SHP77 treated with DMSO at 0.1 percent for 48 hours (cell line): ENCODE measurements around the gene FOXJ1.

Experiments
- DNase-seq: peaks from one replicate; lab custom pipeline; 2025; lab: John Stamatoyannopoulos, UW

The FOXJ1 gene

DNA sequence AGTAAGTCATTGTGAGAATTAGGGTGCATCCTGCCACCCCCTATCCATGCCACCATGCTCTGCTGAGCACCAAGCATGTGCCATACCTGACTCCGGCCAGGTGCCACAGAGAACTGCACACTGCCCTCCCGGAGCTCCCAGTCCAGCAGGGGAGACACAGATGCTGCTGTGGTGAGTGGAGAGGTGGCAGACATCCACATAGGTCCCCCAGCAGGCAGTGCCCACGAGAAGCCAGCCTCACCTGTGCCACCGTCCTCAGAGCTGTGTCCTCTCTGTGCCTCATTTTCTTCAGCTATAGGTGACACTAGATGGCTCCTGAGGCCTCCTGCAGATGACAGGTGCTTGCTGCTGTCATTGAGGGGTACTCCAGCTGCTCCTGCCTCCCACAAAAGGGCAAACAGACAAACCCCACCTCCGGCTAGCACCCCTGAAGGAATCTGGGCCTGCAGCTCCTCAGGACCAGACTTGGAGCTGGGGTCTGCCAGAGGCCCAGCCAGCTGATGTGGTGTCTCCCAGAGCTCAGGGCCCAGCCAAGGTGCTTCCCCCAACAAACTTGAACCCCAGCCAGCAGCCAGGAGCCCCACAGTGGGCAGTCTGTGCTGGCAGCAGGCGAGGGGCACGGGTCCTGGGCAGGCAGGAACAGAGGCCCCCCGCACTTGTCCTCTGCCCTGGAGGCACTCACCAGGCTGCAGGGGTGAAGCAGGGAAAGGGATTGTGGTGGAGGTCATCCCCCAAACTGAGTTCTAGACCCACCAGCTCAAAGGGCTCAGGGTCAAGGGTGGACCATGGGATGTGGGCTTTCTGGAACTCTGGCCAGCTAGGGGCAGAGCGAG lies 17.1 kb downstream of the FOXJ1 start:
- DNase-seq: no peak

DNA sequence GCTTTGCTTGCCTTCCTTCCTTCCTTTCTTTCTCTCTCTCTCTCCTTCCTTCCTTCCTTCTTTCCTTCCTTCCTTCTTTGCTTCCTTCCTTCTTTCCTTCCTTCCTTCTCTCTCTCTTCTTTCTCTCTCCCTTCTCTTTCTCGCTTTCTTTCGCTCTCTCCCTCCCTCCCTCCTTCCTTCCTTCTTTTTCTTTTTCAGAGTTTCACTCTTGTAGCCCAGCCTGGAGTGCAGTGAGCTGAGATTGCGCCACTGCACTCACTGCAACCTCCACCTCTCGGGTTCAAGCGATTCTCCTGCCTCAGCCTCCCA lies 17.9 kb downstream of the FOXJ1 start:
- DNase-seq: no peak

DNA sequence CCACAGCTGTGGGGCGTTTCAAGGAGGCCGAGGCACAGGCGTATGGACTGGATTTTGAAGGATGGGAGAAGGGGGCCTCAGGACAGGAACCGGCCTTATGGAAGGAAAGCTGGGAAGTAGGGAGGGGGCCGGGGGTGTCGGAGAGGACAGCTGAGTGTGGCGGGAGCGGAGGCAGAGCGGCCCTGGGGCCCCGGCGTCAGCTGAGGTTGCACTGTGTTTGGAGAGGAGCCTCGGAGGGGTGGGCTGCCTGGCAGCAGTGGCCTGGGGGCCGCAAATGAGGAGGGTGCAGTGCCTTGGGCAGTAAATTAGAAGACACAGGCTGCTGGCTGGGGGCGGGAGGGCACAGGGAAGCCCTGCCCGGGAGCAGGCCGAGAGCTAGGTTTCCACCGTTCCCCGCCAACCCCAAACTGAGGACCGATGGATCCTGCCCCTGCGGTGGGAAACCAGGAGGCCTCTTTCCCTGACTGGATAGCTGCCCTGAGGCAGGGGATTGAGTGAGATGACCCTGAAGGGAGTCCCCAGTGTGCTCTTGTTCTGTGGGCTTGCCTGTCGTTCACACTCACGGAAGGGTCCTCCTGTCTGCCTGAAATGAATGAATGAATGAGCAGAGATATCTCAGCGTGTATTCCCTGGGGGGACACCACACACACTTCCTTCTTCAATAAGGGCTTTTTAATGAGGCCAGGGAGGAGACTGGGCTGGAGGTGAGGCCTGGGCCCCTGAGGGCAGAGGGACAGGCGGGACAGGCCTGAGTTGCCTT lies 18.4 kb downstream of the FOXJ1 start:
- no peak for DNase-seq

DNA sequence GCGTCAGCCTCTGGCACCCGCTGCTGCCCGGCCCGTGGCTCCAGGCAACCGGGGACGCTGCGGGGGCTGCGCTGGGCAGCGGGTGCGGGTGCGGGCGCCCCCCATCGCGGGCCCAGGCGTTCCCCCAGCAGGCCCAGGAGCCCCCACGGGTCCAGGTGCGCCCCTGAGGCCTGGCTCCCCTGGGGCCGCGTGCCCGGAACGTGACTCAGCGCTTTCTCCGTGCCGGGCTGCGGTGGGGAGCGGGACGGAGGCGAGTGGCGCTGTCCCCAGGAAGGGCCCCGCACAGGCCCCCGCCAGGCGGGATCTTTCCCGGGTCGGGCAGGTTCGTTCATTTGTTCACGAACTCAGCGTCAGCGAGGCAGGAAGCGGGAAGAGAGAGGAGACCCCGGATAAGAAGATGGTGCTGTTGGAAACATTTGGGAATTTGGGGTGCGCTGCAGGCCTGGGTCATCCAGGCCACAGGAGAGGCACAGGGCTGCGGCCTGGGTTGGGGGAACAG lies 19.1 kb downstream of the FOXJ1 start:
- DNase-seq: no peak

DNA sequence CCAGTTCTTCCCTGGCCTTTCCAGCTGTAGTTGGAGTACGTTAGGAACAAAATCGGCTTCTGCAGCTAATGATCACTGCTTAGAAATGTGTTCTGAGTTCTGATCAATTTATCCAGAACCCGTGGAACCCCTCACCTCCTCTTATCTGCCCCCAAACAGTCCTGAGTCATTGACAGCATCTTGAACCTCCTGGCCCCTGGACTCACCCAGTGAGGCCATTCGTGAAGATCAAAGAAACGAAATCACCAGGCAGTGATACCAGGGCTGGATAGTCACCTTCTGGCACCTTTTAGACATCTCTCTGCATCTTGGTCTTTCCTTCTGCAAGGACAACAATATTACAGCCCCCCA lies 20.4 kb downstream of the FOXJ1 start:
- no peak for DNase-seq

DNA sequence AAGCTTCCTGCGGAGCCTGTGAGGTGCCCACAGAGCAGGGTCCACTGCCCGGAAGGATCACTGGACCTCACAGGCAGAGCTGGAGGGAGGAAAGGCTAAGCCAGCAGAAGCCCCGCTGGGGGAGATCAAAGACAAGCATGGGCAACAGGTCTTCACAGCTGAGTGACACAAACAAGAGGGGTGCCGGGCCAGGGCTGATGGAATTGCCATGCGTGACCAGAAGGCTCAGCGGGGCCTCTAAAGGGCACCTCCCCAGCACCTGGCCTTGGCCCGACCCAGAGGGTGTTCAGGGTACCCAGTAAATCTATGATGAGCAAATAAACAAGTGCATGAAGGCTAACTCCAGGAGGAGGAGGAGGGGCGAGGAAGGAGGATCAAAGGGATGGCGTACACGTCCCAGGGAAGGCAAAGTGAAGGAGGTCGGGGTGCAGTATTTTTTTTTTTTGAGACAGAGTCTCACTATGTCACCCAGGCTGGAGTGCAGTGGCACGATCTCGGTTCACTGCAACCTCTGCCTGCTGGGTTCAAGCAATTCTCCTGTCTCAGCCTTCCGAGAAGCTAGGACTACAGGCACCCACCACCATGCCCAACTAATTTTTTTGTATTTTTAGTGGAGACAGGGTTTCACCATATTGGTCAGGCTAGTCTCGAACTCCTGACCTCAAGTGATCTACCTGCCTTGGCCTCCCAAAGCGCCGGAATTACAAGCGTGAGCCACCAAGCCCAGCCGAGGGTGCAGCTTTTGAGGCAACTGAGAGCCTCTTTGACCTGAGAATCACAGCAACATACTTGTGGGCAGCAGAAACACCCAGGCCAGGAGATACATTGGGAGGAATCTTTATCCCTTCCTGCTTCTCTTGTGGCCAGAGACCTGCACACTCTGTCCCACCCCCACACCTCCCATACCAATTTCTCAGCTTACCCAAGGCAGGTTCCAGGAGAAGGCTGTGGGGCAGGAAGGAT lies 21.4 kb downstream of the FOXJ1 start:
- no peak for DNase-seq

DNA sequence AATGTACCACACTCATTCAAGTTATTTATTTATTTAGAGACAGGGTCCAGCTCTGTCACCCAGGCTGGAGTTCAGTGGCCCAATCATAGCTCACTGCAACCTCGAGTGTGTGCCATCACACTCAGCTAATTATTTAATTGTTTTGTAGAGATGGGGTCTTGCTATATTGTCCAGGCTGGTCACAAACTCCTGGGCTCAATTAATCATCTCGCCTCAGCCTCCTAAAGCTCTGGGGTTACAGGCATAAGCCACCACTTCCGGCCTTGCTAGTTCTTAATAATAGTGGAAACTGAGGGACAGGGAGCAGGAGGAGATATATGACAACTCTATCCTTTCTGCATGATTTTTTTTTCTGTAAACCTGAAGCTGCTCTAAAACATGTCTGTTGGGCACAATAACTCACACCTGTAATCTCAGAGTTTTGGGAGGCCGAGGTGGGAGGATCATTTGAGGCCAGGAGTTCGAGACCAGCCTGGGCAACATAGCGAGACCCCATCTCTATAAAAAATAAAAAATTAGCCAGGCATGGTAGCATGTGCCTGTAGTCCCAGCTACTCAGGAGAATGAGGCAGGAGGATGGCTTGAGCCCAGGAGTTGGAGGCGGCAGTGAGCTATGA lies 25.8 kb downstream of the FOXJ1 start:
- DNase-seq: no peak

DNA sequence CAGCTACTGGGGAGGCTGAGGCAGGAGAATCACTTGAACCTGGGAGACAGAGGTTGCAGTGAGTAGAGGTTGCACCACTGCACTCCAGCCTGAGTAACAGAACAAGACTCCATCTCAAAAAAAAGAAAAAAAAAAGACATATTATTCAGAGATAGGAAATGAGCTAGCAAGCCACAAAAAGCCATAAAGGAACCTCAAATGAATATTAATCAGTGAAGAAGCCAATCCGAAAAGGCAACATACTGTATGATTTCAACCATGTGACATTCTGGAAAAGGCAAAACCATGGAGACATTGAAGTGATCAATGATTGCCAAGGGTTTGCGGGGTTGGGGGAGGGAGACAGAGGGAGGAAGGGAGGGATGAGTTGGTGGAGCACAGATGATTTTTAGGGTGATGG lies 29.1 kb downstream of the FOXJ1 start:
- DNase-seq: no peak

DNA sequence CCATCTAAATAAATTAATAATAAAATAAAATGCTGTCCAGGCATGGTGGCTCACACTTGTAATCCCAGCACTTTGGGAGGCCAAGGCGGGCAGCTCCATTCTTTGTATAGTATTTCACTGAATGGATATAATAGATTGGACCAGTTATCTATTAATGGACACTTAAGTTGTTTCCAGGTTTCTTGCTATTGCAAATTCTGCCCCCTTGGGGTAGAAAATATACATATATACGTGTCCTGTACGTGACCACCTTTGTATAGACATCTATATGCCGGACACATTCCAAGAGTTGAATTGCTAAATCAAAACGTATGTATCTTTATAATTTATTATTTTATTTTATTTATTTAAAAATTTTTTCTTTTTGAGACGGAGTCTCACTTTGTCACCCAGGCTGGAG lies 33.5 kb downstream of the FOXJ1 start:
- no peak for DNase-seq

DNA sequence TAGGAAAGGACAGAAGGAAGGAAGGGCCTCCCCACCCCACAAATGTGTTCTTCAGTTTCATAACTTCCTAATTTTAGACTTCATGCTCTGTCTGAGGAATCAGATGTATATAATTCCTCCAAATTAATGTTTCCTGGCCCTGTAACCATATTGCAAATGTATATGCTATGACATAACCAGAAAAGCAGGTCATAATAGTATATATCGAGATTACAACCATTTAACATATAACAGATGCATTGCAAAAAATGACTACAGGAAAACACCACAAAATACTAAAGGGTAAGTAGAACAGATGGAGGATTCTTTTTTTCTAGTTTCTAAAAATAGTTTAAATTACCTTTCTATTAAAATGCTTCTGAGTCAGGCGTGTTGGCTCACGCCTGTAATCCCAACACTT lies 34.3 kb downstream of the FOXJ1 start:
- no peak for DNase-seq

DNA sequence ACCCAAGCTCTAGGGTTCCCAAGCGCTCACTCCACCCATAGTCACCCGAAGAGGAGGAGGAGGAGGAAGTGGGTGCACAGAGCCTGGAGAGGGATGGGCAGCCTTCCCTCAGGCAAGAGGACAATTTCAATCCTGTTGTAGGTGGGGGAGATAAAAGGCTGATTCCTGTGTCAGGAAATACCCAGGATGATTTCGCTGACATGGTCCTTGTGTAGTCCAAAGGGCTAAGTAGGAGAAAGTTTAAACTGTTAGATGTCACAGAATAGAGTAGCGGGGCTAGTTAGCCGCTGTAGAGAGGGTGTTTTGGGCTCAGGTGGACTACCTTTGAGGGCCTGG lies 36.2 kb downstream of the FOXJ1 start:
- DNase-seq: no peak

DNA sequence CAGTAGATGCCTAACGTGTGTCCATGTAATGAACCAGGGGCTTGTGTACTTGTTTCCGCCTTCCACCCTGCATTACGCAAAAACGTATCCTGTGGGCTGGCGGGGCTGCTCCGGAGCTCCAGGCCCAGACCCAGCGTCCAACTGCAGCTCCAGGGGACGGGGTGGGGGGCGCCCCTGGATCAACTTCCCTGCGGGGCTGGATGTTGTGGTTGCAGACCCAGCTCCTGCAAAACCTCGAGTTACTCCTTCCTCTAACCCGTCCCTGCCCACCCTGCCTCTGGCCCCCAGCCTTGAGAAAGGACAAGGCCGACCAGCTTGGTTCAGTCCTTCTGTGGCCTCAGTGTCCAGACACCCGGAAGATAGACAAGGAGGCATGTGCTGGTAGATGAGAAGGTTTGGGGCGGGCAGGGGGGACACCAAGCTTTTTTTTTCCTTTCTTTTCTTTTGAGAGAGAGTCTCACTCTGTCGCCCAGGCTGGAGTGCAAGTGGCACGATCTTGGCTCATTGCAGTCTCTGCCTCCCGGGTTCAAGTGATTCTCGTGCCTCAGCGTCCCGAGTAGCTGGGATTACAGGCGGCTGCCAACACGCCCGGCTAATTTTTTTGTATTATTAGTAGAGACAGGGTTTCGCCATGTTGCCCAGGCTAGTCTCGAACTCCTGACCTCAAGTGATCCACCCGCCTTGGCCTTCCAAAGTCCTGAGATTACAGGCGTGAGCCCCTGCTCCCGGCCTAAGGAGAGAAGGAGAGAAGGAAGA lies 36.7 kb downstream of the FOXJ1 start:
- DNase-seq: no peak

DNA sequence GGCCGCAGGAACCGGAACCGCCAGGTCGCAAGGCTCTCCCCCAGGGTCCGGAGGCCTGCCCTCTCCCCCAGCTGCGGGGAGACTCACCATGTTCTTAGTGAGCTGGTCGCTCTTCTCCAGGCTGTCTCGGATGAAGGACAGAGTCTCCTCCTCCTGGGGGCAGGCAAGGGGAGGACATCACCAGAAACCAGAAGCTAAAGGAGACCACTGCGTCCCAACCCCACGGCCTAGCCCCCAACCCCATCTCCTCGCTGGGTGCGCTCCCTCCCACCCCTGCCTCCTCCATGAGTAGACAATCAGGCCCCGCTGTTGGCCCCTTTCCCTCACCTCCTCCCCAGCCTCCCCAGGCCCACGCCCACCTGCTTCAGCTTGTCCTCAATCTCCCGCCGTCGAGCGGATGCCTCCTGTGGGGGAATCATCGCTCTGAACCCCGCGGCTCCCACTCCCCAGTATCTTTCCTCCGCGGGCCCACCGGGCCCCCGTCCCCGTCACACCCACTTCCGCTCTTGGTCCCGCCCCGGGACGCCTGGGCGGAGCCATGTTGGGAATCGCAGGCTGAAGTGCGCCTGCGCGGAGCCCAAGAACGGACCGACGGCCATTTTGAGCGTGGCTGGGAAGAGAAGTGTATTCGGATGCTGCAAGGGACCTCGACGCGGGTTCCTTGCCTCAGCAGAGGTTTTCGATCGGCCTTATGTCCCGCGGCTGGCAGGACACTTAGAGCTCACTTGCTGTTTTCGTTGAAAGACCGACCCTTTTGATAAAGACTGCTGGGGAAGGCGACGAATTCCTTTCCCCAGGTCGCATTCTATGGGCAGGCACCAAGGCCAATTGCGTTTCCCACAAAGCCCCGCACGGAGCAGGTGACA lies 37.5 kb downstream of the FOXJ1 start, which contains the start of gene EXOC7:
Gene EXOC7 (minus strand): TSS at position 514 of the 866 bp plus-strand sequence. CDS start 95 bp downstream, at position 419.
- DNase-seq: peak; percentile 92

DNA sequence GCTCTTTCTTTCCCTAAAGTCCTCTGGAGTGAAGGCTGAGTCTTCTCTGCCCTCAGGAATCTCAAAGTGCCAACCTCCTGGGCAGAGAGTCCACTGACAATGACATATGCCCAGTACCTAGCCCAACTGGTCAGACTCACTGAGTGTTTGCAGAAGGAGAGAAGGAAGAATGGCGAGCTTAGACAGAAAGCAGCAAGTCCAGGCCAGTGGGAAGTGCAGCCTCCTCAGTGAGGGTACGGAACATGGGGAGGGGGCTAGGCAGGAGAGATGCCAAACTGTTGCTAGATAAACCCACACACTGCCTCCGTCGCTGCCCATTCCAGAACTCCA lies 38.1 kb downstream of the FOXJ1 start:
- no peak for DNase-seq

DNA sequence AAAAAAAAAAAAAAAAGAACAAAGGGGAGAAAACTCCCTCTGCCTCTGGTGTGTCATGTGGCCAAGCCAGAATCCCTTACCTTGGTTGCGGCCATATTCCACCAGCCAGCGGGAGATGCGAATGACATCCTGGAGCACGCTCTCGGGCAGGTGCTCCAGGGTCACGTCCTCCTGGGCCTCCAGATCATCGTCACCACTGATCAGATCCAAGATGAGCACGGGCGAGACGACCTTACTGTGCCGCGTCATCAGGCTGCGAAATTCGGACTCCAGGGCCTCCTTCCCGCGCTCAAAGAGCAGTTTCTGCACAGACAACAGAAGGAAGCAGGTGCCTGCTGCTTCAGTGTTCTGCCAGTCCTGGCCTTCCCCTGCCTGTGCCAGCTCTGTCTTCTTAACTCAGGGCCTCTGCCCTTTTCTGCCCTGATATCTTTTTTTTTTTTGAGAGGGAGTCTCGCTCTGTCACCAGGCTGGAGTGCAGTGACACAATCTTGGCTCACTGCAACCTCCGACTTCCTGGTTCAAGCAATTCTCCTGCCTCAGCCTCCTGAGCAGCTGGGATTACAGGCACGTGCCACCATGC lies 43.2 kb downstream of the FOXJ1 start:
- DNase-seq: no peak

DNA sequence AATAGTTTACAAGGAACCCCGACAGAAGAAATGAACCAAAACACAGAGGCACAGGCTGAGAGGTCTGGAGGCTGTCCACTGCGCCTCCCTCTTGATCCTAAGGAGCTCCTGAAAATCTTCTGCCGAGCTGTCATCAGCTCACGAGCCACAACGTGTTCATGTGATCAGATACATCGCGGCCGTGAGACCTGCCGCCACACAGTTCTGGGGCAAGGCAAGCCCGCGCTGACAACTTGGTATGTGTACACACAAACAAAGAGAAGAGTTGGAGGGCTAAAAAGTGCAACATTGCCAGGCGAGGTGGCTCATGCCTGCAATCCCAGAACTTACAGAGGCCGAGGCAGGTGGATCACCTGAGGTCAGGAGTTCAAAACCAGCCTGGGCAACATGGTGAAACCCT lies 45.1 kb downstream of the FOXJ1 start:
- no peak for DNase-seq

DNA sequence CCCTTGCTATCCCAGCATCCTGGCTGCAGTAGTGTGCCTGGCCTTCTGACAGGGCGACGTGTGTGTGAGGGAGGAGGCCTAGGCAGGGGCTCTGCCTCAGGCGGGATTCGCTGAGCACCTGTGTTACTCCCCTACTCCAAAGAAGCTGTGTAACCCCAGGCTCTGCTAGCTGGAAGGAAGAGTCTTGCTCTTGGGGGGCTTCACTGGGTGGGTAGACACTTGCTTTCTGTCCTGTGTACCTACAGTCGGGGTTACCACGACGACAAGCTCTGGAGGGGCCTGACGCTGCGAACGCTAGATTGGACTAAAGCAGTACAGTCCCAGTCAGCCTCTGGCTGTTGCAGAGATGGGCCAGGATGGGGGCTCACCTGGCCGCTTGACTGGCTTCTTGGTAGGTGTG lies 47.0 kb downstream of the FOXJ1 start:
- DNase-seq: no peak

DNA sequence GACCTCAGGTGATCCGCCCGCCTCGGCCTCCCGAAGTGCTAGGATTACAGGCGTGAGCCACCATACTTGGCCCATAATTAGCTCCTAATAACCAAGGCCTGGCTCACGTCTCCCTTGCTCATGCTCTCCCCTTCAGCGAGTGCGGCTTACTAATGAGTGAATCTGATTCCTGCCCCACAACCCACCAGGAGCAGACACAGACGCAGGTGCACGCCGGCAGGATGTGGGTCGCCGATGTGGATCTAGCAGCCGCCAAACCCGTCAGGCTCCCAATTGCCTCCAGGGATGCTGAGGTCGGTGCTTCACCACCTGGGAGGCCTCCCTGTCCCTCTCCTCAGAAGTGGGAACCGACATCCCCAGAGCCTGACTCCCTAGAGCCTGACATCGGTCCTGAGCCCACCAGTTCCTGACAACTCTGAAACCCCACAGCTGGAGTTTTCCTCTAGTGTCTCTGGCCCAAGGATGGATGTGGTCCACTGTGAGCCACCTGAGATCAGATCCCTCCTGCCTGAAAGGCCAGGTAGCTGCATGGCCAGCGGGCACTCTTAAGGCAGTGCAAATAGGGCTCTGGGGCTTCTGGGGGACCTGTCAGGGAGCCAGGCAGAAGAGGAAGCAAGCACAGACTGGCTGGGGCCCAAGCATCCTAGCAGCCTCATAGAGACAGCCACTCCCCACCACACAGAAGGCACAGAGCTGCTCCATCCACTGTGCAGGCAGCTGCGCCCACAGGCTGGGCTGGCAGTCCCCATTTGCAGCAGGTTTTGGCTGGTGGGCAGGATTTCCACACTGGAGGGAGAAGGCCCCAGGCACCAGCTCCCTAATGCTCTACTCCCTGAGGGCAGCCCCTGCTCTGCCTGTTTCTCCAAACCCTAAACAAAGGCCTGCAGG lies 48.3 kb downstream of the FOXJ1 start:
- no peak for DNase-seq
